NCI-H128 (cell line): ENCODE measurements around the gene PRKG1.

Source experiments
- DNase-seq: peaks from one replicate; lab custom pipeline; 2025; ENCODE audit not compliant: unreplicated experiment; lab: John Stamatoyannopoulos, UW

Gene PRKG1

DNA sequence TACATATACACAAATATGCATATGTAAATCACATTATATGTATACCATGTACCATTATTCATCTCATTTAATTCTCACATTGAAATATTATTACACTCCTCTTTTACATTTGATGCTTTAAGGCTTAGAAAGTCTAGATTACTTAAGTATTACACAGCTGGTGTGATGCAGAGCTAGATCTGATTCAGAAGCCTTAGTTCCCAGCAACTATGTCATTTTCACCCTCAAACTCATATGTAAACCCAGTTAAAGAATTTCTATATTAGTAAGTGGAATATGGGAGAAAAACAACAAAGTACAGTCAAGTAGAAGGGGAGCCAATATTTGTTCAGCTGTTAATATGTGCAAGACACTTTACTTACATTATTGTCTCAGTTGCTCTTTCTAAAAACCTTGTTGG lies 699.4 kb downstream of the PRKG1 start:
- no peak for DNase-seq

DNA sequence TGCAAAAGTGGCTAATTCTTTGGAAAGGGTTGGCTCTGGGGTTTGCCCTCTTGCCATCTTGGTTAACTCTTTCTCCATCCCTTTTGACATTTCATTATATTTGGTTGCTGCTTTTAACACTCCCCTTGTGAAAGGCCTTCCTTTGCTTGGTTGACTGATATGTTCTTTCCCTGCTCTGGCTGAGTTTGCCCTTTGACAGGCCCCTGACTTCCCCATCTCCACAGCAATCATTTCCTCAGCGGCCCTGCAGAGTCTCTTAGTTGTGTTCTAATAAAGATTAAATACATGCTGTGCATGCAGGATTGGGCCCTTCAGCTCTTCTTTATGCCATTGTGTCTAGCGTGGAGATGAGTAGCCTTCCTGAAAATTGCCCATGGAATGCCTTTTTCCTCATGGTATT lies 709.7 kb downstream of the PRKG1 start:
- DNase-seq = no peak

GRCh38 chr10:51786016-51786683 lies 711.9 kb downstream of the PRKG1 start:
- no peak for DNase-seq

DNA sequence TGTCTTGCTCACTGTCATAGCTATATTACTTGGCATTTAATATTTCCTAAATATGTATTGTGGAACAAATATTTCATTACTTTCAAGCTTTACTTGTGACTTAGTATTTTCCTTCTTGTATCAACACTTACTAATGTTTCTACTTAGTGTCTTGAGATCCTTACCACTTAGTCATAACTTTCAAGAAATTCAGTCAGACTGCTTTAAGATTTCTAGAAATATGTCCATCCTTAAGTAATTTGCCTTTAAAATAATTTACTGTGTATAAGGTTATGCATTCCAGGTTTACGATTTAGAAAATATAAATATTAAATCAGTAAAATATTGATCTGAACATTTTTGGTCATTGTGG lies 712.4 kb downstream of the PRKG1 start:
- no peak for DNase-seq

GRCh38 chr10:51788273-51788672 lies 714.0 kb downstream of the PRKG1 start:
- no peak for DNase-seq

DNA sequence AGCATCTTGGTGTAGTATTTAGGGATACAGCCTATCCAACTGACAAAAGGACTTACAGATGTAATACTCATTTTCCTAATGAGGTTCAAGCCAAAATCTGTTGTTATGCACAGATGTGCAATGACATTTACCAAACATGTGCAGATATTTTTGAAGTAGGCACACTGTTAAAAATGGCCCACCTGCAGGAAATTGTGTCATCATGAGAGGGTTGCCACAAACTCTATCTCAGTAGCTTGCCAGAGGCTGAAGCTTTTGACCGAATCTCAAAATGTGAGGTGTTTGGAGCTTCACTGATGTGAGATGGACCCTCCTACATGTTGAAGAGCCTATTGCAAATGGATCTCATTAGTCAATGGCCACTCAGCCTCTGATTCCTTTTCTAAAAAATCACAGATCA lies 714.8 kb downstream of the PRKG1 start:
- no peak for DNase-seq

DNA sequence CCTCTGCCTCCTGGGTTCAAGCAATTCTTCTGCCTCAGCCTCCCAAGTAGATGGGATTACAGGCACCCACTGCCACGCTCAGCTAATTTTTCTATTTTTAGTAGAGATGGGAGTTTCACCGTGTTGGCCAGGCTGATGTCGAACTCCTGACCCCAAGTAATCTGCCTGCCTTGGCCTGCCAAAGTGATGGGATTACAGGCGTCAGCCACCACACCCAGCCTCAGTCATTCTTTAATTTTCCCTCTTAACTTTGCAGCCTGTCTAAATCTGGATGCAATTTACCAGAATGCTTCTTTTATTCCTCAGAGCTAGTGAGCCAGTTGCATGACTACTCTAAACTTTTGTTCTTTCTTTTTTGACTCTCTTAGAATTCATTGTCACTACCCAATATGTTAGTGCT lies 715.6 kb downstream of the PRKG1 start:
- no peak for DNase-seq

DNA sequence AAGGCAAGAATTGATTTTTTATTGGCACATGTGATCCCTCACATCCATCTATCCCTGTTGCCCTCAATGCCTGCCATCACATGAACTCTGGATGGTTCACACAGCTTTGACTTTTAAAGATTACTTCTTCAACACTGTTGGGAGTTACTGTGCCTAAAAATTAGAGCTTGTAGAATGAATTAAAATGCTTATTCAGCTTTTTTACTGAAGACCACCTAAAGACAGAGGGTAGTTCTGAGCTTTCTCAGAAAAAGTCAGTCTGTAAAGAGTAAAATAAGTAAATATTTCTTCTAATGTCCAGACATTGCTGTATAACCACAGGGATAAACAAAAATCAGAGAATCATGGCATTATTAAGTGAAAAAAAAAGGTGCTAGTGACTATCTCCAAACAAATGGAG lies 718.4 kb downstream of the PRKG1 start:
- no peak for DNase-seq

DNA sequence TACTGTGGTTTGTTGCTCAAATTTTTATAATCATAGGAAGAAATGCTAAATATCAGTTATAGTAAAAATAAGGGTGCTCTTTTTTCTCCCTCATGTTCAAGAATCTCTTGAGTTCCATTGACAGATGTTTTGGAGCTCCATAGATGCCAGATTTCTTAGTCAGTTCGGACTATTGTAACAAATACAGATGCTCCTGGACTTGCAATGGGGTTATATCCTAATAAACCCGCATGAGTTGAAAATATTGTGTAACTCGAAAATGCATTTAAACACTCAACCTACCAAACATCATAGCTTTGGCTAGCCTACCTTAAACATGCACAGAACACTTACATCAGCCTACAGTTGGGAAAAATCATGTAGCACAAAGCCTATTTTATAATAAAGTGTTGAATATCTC lies 725.8 kb downstream of the PRKG1 start:
- DNase-seq = no peak

GRCh38 chr10:51800725-51801424 lies 726.6 kb downstream of the PRKG1 start:
- DNase-seq = no peak

DNA sequence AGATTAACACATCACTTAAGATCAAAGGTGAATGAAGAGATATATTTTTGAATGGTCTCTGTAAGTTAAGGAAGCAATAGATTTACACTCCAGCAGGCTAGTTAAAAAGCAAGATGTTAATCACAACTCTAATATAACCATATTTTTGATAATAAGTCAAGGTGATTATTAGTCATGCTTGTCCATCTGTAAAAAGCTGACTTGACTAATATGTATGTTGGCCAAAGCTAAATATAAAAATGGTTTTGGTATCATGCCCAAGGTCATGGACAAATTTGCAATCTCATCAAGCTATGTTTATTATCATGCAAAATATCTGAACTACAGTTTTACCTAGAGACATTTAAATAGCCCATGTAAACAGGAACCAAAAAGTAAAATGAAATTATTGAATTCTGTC lies 727.7 kb downstream of the PRKG1 start:
- DNase-seq = no peak

DNA sequence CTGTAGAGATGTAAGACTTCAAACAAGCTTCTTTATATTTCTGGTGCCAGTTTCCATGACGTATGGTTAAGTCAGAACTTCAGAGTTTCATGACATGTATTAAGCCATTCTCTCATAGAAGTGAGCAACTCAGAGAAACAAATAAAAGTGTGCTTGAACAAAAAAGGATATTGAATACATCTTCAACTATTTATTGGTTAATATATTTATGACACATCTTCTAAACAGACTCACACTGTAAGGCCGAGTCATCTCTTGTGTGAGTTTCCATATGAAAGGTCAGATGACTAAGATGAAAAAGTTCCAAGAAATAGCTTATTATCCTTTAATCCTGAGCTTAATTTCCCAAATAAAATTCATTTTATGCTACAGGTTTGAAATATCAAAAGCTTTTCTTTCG lies 730.6 kb downstream of the PRKG1 start:
- DNase-seq = no peak

DNA sequence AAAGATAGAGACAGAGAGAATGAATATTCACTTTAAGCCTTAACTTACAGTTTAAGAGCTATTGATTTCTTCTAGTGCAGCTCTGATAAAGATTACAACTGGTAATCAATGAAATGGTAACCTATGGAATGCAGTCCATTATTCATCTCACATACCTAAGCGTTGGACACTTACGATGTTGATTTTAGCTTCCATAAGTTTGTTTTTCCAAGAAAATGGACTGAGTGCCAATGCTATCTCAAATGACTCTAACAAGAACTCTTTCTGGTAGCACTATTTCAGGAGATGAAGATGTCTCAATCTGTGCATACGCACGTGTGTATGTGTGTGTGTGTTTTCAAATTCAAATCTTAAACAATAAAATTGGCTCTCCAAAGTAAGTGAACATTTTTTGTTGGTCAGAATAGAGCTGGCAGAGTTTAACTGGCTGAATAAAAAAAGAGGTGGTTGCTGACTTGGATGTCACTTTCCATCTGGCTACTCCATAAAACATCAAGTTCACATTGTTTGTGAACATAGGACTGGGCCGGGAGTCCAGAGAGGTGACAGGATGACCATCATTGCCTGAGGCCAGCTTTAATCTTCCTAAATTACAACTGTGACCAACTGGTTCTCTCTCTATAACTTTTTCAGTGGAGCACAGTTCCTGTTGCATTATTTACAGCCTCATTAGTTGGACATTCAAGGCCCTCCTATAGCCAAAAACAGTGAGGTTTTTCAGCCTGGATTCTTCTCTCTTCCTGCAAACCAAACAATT lies 732.0 kb downstream of the PRKG1 start:
- no peak for DNase-seq

GRCh38 chr10:51808187-51808586 lies 733.9 kb downstream of the PRKG1 start:
- no peak for DNase-seq

DNA sequence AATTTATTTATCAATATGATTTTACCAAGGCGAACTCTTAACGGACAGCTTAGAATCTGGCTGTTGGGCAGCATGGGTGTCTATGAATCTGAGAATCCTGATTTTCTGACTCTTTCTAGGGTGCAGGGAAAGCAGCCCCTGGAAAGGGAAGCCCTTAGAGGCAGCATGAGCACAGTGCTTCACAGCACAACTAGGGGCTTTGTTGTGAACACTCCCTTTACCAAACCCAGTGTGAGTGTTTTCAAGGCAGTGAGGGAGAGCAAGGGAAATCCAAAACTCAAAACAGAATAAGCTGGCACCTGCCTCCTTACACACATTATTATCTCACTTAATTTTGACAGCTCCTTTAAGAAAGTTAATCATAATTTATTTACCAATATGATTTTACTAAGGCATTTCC lies 741.4 kb downstream of the PRKG1 start:
- DNase-seq = no peak

DNA sequence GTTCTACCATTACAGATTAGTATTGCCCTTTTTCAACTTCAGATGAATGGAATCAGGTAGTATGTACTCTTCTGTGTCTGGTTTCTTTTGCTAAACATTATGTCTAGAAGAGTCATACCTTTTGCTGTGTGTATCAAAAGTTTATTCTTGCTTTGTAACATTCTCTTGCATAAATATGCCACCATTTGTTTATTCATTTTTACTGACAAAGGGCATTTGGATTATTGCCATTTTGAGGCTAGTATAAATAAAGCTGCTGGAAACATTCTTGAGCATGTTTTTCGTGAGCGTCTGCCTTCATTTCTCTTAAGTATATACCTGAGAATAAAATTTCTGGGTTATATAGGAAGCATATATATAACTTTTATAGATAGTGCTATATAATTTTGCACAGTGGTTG lies 746.8 kb downstream of the PRKG1 start:
- DNase-seq = no peak

- no peak for DNase-seq
Measured at GRCh38 chr10:51821745-51822144, 747.5 kb downstream of the PRKG1 start.

GRCh38 chr10:51832652-51833383 lies 758.5 kb downstream of the PRKG1 start:
- no peak for DNase-seq

DNA sequence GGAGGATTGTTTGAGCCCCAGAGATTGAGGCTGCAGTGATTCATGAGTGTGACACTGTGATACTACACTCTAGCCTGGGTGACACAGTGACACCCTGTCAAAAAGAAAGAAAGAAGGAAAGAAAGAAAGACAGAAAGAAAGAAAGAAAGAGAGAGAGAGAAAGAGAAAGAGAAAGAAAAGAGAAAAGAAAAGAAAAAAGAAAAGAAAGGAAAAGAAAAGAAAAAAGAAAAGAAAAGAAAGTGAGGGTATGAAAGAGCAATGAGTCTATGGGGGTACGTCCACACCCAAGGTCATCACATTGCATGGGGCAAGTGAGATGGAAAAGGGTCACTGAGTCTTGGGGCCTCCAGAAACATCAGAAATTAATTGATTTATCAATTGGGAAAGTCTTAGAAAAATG lies 760.3 kb downstream of the PRKG1 start:
- DNase-seq = no peak

DNA sequence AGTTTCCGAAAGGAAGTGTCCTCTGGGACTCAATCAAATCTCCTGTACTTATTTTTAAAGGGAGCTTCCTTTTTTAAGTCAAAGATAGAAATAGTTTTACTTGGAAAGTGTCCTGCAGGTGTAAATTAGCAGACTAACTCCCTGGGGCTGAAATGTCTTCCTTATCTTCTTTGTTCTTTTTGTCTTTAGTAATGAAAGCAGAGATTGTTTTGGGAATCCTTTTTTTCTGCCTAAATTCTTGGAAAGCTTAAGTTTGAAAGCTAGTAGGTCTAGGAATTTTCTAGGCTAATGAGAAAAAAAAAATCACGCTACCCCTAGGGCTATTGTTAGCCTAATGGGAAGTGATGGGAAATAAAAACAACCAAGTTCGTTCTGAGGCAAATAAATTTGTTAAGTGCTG lies 764.2 kb downstream of the PRKG1 start:
- DNase-seq = no peak

DNA sequence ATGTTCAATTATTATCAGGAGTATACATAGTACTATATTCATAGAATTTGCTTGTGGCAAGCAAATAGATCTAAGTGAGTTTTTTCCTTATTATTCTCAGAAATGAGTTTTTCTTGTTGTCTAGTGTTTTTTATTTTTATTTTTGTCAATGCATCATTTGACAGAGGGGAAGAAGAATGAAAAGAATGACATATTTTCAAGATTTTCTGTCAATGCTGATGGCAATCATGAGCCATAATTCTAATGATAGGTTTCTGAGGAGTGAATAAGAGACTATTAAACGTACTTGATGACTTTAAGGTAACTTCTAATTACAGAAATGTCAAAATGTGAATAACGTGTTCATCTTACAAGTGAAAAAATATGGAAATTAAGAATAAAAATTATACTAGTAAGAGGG lies 769.7 kb downstream of the PRKG1 start:
- no peak for DNase-seq
